ENCODE data around the gene GUF1.

The GUF1 gene

GRCh38 chr4:44720371-44720770, 42.2 kb downstream of the GUF1 start:
- ATAC-seq: no peak
- no peak for TF ChIP-seq GLIS3 (CRISPR knock-in tag; IDR thresholded peaks at IDR 0.05)
- TF ChIP-seq TSHZ2 (CRISPR knock-in tag; IDR thresholded peaks at IDR 0.05): no peak
- no peak for TF ChIP-seq OSR1 (CRISPR knock-in tag; IDR thresholded peaks at IDR 0.05)
- no peak for TF ChIP-seq ZC3H10 (CRISPR knock-in tag; IDR thresholded peaks at IDR 0.05)
- TF ChIP-seq ZFP30 (CRISPR knock-in tag; IDR thresholded peaks at IDR 0.05): no peak
- TF ChIP-seq TOX (CRISPR knock-in tag; IDR thresholded peaks at IDR 0.05; ENCODE audit: borderline replicate concordance): no peak

GRCh38 chr4:44722001-44722400, 43.8 kb downstream of the GUF1 start:
- no peak for TF ChIP-seq TSHZ2 (CRISPR knock-in tag; IDR thresholded peaks at IDR 0.05)
- no peak for ATAC-seq

- peak; percentile 5; the same call in 2 of the 3 replicates for ATAC-seq
- TF ChIP-seq ZFP30 (CRISPR knock-in tag; IDR thresholded peaks at IDR 0.05): no peak
- no peak for TF ChIP-seq OSR1 (CRISPR knock-in tag; IDR thresholded peaks at IDR 0.05)
- no peak for TF ChIP-seq ZNF70 (CRISPR knock-in tag; IDR thresholded peaks at IDR 0.05)
- TF ChIP-seq RARB (CRISPR knock-in tag; IDR thresholded peaks at IDR 0.05): no peak
- TF ChIP-seq ZC3H10 (CRISPR knock-in tag; IDR thresholded peaks at IDR 0.05): no peak
- TF ChIP-seq TCF4 (CRISPR knock-in tag; IDR thresholded peaks at IDR 0.05; ENCODE audit: borderline replicate concordance): no peak
- no peak for TF ChIP-seq CSRNP3 (CRISPR knock-in tag; IDR thresholded peaks at IDR 0.05)
- no peak for TF ChIP-seq CREB5 (CRISPR knock-in tag; IDR thresholded peaks at IDR 0.05; ENCODE audit: low read depth)
- TF ChIP-seq PPARA (CRISPR knock-in tag; IDR thresholded peaks at IDR 0.05; ENCODE audit: borderline replicate concordance): no peak
- TF ChIP-seq TSHZ2 (CRISPR knock-in tag; IDR thresholded peaks at IDR 0.05): no peak
- no peak for TF ChIP-seq ZNF565 (CRISPR knock-in tag; conservative IDR thresholded peaks at IDR 0.05; ENCODE audit: low read depth)
- no peak for TF ChIP-seq ESRRG (CRISPR knock-in tag; IDR thresholded peaks at IDR 0.05)
- TF ChIP-seq POU6F1 (CRISPR knock-in tag; IDR thresholded peaks at IDR 0.05; ENCODE audit: borderline replicate concordance, low read depth): no peak
- TF ChIP-seq BACH2 (CRISPR knock-in tag; IDR thresholded peaks at IDR 0.05; ENCODE audit: borderline replicate concordance): no peak
- TF ChIP-seq GLIS3 (CRISPR knock-in tag; IDR thresholded peaks at IDR 0.05): no peak
- TF ChIP-seq TOX (CRISPR knock-in tag; IDR thresholded peaks at IDR 0.05; ENCODE audit: borderline replicate concordance): no peak
- TF ChIP-seq ARNTL (CRISPR knock-in tag; IDR thresholded peaks at IDR 0.05; ENCODE audit: borderline replicate concordance, low read depth): no peak
- no peak for TF ChIP-seq ZFP3 (CRISPR knock-in tag; IDR thresholded peaks at IDR 0.05)
Measured at GRCh38 chr4:44725166-44725565, 46.9 kb downstream of the GUF1 start.
